GM12865 (cell line): ENCODE results near the gene NUDT13.
"Not testable (repeated sequence)": the region's sequence is repeated elsewhere in the genome, so short reads cannot be mapped to it uniquely, and the experiment has no call there.

Experiments used
- DNase-seq: peaks from one replicate; pipeline ENCODE4 v3.0.0; 2010; ENCODE audit warnings: low read depth
- H3K4me3 ChIP-seq: 2 replicates; pipeline ENCODE4 v1.5.1; 2011; ENCODE audit warnings: mild to moderate bottlenecking, low read depth, low read length, control low read depth
- TF ChIP-seq, protein P1 (sequence below): IDR thresholded peaks from 2 replicates; pipeline ENCODE4 v1.5.1; 2011; ENCODE audit warnings: low read length, control low read depth, low read depth, inconsistent platforms; ENCODE audit not compliant: insufficient read depth; ENCODE audit errors: missing control alignments

The NUDT13 gene

DNA sequence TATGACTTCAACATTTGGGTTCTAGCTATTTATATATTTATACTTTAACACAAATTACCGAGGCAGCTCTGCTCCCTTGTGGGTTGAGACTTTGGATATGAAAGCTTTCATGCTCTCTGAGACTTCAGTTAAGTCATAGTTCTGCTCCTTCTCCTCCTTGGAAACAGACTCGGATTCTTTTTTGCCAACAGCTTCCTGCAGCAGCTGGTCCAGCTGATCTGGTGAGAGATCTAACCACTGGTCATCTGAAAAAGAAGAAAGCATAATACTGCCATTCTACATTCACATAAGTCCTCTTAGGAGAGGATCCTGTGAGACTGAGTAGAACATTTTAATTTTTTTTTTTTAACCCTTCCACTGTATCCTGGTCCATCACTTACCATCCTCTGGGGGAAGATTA is 29.0 kb downstream of the NUDT13 start:
- DNase-seq, result no peak
- TF ChIP-seq, protein P1, sequence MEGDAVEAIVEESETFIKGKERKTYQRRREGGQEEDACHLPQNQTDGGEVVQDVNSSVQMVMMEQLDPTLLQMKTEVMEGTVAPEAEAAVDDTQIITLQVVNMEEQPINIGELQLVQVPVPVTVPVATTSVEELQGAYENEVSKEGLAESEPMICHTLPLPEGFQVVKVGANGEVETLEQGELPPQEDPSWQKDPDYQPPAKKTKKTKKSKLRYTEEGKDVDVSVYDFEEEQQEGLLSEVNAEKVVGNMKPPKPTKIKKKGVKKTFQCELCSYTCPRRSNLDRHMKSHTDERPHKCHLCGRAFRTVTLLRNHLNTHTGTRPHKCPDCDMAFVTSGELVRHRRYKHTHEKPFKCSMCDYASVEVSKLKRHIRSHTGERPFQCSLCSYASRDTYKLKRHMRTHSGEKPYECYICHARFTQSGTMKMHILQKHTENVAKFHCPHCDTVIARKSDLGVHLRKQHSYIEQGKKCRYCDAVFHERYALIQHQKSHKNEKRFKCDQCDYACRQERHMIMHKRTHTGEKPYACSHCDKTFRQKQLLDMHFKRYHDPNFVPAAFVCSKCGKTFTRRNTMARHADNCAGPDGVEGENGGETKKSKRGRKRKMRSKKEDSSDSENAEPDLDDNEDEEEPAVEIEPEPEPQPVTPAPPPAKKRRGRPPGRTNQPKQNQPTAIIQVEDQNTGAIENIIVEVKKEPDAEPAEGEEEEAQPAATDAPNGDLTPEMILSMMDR, result no peak
- H3K4me3 ChIP-seq, result no peak overlapping the region

DNA sequence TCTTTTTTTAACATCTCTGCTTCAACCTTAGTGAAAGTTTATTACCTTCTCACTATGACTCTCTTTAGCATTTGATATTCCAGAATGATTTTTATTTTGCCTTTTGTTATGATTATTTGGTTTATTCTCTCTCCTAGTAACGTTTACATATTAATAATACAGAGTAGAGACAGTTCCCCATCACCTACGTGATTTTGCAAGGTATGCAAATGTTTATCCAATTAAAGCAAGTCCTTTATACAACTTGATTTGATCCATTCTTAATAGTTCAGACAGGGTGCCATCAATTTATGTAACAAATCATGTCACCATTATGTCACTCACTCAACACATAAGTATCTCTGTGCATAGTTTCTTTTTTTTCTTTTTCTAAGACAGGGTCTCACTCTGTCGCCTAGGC is 31.3 kb downstream of the NUDT13 start:
- DNase-seq, result no peak
- TF ChIP-seq, protein P1, result no peak
- H3K4me3 ChIP-seq, result no peak overlapping the region

DNA sequence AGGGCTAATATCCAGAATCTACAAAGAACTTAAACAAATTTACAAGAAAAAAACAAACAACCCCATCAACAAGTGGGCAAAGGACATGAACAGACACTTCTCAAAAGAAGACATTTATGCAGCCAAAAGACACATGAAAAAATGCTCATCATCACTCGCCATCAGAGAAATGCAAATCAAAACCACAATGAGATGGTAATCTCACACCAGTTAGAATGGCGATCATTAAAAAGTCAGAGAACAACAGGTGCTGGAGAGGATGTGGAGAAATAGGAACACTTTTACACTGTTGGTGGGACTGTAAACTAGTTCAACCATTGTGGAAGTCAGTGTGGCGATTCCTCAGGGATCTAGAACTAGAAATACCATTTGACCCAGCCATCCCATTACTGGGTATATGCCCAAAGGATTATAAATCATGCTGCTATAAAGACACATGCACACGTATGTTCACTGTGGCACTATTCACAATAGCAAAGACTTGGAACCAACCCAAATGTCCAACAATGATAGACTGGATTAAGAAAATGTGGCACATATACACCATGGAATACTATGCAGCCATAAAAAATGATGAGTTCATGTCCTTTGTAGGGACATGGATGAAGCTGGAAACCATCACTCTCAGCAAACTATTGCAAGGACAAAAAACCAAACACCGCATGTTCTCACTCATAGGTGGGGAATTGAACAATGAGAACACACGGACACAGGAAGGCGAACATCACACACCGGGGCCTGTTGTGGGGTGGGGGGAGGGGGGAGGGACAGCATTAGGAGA is 40.6 kb downstream of the NUDT13 start:
- DNase-seq, H3K4me3 ChIP-seq: not testable (repeated sequence)

DNA sequence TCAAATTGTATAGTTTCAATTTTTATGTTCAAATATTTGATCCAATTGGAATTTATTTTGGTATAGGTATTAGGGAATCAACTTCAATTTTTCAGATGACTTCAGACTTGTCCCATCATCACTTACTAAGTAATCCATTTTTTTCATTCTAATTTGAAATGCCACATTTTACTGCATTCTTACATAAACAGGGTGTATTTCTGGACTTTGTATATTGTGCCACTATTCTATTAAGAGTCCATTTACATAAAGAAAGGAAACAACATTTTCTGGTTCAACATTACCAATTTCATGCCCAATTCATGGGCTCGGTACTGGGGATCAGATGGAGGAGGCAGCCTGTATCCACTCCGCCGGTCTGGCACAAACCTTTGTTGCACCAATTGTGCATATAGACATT is 41.8 kb downstream of the NUDT13 start:
- no peak overlapping the region for H3K4me3 ChIP-seq
- TF ChIP-seq, protein P1, result no peak
- DNase-seq, result no peak

DNA sequence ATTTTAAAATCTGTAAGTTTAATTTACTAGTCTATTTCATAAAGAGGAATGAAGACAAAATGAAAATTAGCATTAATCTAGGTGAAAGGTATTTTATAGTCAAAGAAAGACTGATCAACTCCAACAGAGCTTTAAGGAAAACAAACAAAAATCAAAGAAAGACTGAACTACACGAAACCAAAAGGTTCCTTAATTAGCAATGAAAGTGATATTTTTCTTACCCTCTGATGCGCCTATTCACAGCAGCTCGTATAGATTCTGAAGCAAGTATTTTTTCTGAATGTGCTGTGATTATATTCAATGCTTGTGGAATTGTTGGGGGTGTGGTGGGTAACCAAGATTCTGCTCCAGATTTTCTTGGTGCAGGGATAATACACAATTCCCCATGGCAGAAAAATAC is 45.8 kb downstream of the NUDT13 start:
- peak; percentile 23 for DNase-seq
- TF ChIP-seq, protein P1, result no peak
- peak overlapping the region; percentile 29; the same call in 1 of the 2 replicates for H3K4me3 ChIP-seq

DNA sequence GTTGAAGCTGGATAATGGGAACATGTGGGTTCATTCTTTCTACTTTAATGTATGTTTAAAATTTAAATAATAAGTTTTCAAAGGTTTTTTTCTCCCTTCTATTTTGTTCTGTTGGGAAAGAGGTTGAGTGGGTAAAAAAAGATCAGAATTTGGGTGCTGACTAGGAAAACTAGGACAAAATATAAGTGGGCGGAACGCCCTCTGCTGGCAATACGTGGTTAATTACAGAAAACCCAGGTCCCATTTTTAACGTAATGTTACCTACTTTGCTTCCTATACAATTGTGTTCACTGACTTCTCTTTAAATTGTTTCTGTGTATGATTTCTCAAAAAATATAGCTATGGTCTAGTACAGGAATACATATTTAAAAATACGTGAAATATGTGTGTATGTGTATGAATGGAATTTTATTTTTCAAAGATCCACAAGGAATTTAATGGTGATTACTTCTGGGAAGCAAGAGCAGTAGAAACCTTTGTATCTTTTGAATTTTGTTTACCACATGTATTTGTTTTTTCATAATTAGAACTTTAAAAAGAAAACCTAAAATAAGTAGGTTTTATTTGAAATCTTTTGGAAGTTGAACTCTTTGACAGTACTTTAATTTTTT is 48.9 kb downstream of the NUDT13 start:
- TF ChIP-seq, protein P1, result peak; percentile 69
- peak; percentile 64 for DNase-seq
- H3K4me3 ChIP-seq, result no peak overlapping the region

DNA sequence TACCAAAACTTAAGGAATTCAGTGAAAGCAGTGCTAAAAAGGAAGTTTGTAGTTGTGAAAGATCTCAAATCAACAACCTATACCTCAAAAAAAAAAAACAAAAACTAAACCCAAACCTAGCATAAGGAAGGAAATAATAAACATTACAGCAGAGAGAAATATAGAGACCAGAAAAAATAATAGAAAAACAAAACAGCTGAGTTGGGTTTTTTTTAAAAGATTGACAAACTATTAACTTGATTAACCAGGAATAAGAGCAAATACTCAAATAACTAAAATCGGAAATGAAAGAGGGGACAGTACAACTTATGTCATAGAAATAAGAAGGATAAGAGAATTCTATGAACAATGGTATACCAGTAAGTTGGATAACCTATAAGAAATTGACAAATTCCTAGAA is 50.8 kb downstream of the NUDT13 start:
- H3K4me3 ChIP-seq, result no peak overlapping the region
- no peak for DNase-seq
- TF ChIP-seq, protein P1, result no peak
